ENCODE data around the gene NPEPL1. TPM values are rescaled to one million over a fixed set of nuclear protein-coding genes. Genes with fewer than 3 reads are reported as not detected.
A peak's percentile ranks its signal among the peaks of the same experiment; 100 is the strongest.

The NPEPL1 gene
- total and polyA plus RNA-seq, 9 donors = 6.2 to 41.0 (median 33.9) TPM

DNA sequence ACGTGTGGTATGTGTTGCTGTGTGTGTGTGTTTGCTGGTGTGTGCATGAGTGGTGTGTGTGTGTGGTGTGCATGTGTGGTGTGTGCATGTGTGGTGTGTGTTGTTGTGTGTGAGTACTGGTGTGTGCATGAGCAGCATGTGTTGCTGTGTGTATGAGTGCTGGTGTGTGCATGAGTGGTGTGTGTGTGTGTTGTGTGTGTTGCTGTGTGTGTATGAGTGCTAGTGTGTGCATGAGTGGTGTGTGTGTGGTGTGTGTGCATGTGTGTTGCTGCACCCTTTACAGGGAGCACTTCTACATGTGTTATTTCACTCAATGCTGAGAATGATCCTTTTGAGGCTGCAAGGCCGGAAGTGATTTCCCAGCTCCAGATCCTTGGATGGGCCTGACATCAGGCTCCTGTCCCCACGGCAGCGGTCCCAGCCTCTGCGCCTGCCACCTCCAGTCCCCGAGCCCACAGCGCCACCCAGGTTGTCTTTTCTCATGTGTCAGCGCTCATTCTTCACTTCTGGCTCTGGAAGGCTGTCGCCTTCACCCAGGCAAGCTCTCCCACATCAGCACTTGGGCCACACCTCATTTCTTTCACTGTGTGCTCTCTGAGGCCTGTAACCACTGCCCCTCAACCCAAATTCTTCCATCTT is 2.6 kb downstream of the NPEPL1 start:
- 89 to 91% (median 91%) methylated on average over 9 of the region's 9 CpGs for WGBS, 3 donors
- no peaks in the 10 kb centered on the region for H3K9me3 ChIP-seq
- no peak overlapping the region for H3K4me3 ChIP-seq
- H3K4me1 ChIP-seq (ENCODE audit: insufficient read depth) = peaks cover 19% of the 10 kb centered on the region
- intact Hi-C loops (cut with DNase I) = no loop called here
- H3K27ac ChIP-seq = no peak overlapping the region
- no peak for TF ChIP-seq POLR2A (IDR thresholded peaks at IDR 0.05)
- TF ChIP-seq, protein P1, sequence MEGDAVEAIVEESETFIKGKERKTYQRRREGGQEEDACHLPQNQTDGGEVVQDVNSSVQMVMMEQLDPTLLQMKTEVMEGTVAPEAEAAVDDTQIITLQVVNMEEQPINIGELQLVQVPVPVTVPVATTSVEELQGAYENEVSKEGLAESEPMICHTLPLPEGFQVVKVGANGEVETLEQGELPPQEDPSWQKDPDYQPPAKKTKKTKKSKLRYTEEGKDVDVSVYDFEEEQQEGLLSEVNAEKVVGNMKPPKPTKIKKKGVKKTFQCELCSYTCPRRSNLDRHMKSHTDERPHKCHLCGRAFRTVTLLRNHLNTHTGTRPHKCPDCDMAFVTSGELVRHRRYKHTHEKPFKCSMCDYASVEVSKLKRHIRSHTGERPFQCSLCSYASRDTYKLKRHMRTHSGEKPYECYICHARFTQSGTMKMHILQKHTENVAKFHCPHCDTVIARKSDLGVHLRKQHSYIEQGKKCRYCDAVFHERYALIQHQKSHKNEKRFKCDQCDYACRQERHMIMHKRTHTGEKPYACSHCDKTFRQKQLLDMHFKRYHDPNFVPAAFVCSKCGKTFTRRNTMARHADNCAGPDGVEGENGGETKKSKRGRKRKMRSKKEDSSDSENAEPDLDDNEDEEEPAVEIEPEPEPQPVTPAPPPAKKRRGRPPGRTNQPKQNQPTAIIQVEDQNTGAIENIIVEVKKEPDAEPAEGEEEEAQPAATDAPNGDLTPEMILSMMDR (IDR thresholded peaks at IDR 0.05) = no peak
- no peak for TF ChIP-seq EP300 (IDR thresholded peaks at IDR 0.05)
- peak in 2 of 5 donors; percentile 10 to 23 for DNase-seq
- no peaks in the 10 kb centered on the region for H3K27me3 ChIP-seq
- no peaks in the 10 kb centered on the region for H3K36me3 ChIP-seq

GRCh38 chr20:58695895-58696375 is 3.3 kb downstream of the NPEPL1 start:
- no peak for TF ChIP-seq EP300 (IDR thresholded peaks at IDR 0.05)
- TF ChIP-seq POLR2A (IDR thresholded peaks at IDR 0.05) = no peak
- TF ChIP-seq, protein P1 (IDR thresholded peaks at IDR 0.05) = no peak
- H3K9me3 ChIP-seq = no peaks in the 10 kb centered on the region
- peaks cover 19% of the 10 kb centered on the region for H3K4me1 ChIP-seq (ENCODE audit: insufficient read depth)
- H3K27ac ChIP-seq = no peak overlapping the region
- intact Hi-C loops (cut with DNase I) = no loop called here
- 85 to 90% (median 88%) methylated on average over 10 of the region's 10 CpGs for WGBS, 3 donors
- no peaks in the 10 kb centered on the region for H3K36me3 ChIP-seq
- peak in 1 of 5 donors; percentile 20 for DNase-seq
- no peaks in the 10 kb centered on the region for H3K27me3 ChIP-seq
- no peak overlapping the region for H3K4me3 ChIP-seq

DNA sequence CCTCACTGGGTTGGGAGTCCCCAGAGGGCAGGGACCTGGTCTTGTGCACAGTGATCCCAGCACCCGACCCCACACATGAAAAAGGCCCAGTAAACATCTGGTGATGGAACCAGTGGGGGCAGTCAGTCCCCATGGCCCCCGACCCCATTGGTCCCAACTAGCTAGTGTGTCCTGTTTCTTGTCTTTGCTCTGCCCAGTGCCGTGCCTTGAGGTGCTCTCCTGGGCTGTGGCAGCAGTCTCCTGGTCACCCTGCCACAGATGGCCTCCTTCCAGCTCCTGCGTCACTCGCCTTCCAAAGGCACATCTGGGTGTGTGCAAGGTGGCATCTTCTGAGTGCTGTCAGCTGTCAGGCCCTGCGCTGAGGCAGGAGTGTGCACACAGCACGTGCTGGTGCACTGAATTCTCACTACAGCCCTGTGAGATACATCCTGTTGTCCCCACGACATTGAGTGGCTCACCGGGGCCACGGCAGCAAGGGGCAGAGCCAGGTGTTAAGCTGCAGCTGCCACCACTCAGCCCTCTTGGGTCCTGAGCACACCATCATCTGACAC is 3.9 kb downstream of the NPEPL1 start:
- 89 to 90% (median 90%) methylated on average over 10 of the region's 10 CpGs for WGBS, 3 donors
- TF ChIP-seq EP300 (IDR thresholded peaks at IDR 0.05) = no peak
- no peak for TF ChIP-seq POLR2A (IDR thresholded peaks at IDR 0.05)
- TF ChIP-seq, protein P1 (IDR thresholded peaks at IDR 0.05) = no peak
- DNase-seq = peak in 2 of 5 donors; percentile 17 to 29
- intact Hi-C loops (cut with DNase I) = no loop called here
- no peak overlapping the region for H3K27ac ChIP-seq
- H3K4me1 ChIP-seq (ENCODE audit: insufficient read depth) = peaks cover 19% of the 10 kb centered on the region
- H3K4me3 ChIP-seq = no peak overlapping the region
- H3K27me3 ChIP-seq = no peaks in the 10 kb centered on the region
- no peaks in the 10 kb centered on the region for H3K36me3 ChIP-seq
- no peaks in the 10 kb centered on the region for H3K9me3 ChIP-seq

- WGBS, 3 donors = 63 to 76% (median 64%) methylated on average over 21 of the region's 21 CpGs
Observed at GRCh38 chr20:58697201-58697866, 4.7 kb downstream of the NPEPL1 start.

More at GRCh38 chr20:58697201-58697866, 4.7 kb downstream of the NPEPL1 start:
- no peak overlapping the region for H3K4me3 ChIP-seq
- no peaks in the 10 kb centered on the region for H3K36me3 ChIP-seq
- peak in 2 of 5 donors; percentile 11 to 24 for DNase-seq
- intact Hi-C loops (cut with DNase I) = no loop called here
- TF ChIP-seq EP300 (IDR thresholded peaks at IDR 0.05) = no peak
- no peak for TF ChIP-seq POLR2A (IDR thresholded peaks at IDR 0.05)
- TF ChIP-seq, protein P1 (IDR thresholded peaks at IDR 0.05) = no peak
- H3K27me3 ChIP-seq = no peaks in the 10 kb centered on the region
- H3K27ac ChIP-seq = no peak overlapping the region
- H3K4me1 ChIP-seq (ENCODE audit: insufficient read depth) = peaks cover 13% of the 10 kb centered on the region
- no peaks in the 10 kb centered on the region for H3K9me3 ChIP-seq
